Chondrocyte (in vitro differentiated cells): ENCODE results near the gene FITM2. TPM values are rescaled to one million over a fixed set of nuclear protein-coding genes. Genes with fewer than 3 reads are reported as not detected.

Source experiments
- DNase-seq: peaks from one replicate; pipeline ENCODE4 v3.0.0; 2021; ENCODE audit warnings: mixed read lengths, low spot score
- H3K27ac Mint-ChIP-seq: one replicate; pipeline ENCODE4 v1.8.0; 2021; ENCODE audit warnings: mild to moderate bottlenecking, moderate library complexity, mixed read lengths; ENCODE audit not compliant: unreplicated experiment
- H3K27me3 Mint-ChIP-seq: 2 replicates; pipeline ENCODE4 v1.8.0; 2021; ENCODE audit warnings: low read depth, mixed read lengths
- H3K36me3 Mint-ChIP-seq: 2 replicates; pipeline ENCODE4 v1.8.0; 2021; ENCODE audit warnings: low read depth, mixed read lengths
- H3K4me1 Mint-ChIP-seq: 2 replicates; pipeline ENCODE4 v1.8.0; 2021; ENCODE audit warnings: low read depth, mild to moderate bottlenecking, mixed read lengths
- H3K4me3 Mint-ChIP-seq: one replicate; pipeline ENCODE4 v1.8.0; 2021; ENCODE audit warnings: mild to moderate bottlenecking, moderate library complexity, mixed read lengths; ENCODE audit not compliant: unreplicated experiment
- H3K9me3 Mint-ChIP-seq: 2 replicates; pipeline ENCODE4 v1.8.0; 2021; ENCODE audit warnings: low read depth, mixed read lengths
- total RNA-seq: library from RNA; stranded (reverse); gene quantifications from 3 replicates; pipeline ENCODE4 v1.2.1, GENCODE V29; 2021
- TF ChIP-seq, protein P1 (sequence below): fragments of 200-600 bp; sonication (generic); IDR thresholded peaks from 2 replicates; pipeline ENCODE4 v1.5.0; 2021; ENCODE audit warnings: antibody characterized with exemption, mild to moderate bottlenecking, moderate library complexity

Gene FITM2
- total RNA-seq, 1 donor from 2014 or later, result 10.0 TPM

DNA sequence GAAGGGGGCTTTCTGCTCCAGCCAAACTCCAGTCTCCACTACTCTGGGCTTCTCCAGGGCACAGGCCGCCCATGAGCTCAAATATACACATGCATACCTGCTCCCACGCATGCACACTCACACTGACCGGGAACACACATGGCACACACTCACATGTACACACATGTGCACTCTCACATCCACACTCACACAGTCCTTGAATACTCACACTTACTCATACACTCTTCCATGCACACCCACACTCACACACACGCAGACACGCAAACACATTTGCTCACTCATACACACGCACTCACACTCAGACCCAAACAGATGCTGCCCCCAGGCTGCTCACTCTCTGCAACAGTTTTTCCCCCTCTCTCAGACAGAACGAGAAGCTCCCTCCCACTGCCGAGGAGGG is 56.9 kb downstream of the FITM2 start:
- no peak overlapping the region for H3K27ac Mint-ChIP-seq
- DNase-seq, result no peak
- no peaks in the 10 kb centered on the region for H3K36me3 Mint-ChIP-seq
- no peaks in the 10 kb centered on the region for H3K9me3 Mint-ChIP-seq
- H3K4me3 Mint-ChIP-seq, result no peak overlapping the region
- no peaks in the 10 kb centered on the region for H3K27me3 Mint-ChIP-seq
- no peaks in the 10 kb centered on the region for H3K4me1 Mint-ChIP-seq
- TF ChIP-seq, protein P1, sequence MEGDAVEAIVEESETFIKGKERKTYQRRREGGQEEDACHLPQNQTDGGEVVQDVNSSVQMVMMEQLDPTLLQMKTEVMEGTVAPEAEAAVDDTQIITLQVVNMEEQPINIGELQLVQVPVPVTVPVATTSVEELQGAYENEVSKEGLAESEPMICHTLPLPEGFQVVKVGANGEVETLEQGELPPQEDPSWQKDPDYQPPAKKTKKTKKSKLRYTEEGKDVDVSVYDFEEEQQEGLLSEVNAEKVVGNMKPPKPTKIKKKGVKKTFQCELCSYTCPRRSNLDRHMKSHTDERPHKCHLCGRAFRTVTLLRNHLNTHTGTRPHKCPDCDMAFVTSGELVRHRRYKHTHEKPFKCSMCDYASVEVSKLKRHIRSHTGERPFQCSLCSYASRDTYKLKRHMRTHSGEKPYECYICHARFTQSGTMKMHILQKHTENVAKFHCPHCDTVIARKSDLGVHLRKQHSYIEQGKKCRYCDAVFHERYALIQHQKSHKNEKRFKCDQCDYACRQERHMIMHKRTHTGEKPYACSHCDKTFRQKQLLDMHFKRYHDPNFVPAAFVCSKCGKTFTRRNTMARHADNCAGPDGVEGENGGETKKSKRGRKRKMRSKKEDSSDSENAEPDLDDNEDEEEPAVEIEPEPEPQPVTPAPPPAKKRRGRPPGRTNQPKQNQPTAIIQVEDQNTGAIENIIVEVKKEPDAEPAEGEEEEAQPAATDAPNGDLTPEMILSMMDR, result no peak

DNA sequence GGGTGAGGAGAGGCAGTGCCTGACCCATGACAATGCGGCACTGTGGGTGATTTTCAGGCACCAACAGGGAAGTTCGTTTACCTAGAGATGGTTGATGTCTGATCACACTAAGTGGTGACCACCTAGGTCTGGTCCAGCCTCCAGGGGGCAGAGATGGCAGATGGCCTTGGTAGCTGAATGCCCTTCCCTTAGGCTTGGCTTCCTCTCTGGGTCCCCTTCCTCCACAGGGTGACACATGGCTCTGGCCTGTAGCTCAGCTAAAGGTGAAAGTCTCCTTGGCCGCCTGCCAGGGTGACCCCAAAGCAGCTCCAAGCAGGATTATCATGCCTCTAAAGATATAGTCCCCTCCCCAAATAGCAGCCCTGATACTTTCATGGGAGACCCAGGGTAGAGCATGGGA is 57.5 kb downstream of the FITM2 start:
- Mint-ChIP-seq H3K36me3 (no peaks in the 10 kb centered on the region), H3K9me3 (no peaks in the 10 kb centered on the region), H3K4me1 (no peaks in the 10 kb centered on the region), H3K4me3 (no peak overlapping the region), H3K27ac (no peak overlapping the region), H3K27me3 (peaks cover 2% of the 10 kb centered on the region)
- TF ChIP-seq, protein P1, result peak; percentile 14
- DNase-seq, result no peak

Other genes with a start within 250 kb of the FITM2 start
- 46.6 to 75.9 TPM (median 71.2 TPM) in 3 replicates for gene JPH2, start 124.0 kb downstream of the FITM2 start, total RNA-seq
- 30.3 to 33.0 TPM (median 31.5 TPM) in 3 replicates for gene OSER1, start 100.4 kb downstream of the FITM2 start, total RNA-seq
- gene GDAP1L1, start 63.9 kb downstream of the FITM2 start, total RNA-seq, result not detected in 3 replicates
- gene R3HDML, start 25.8 kb upstream of the FITM2 start, total RNA-seq, result 0.50 to 0.99 TPM (median 0.51 TPM) in 3 replicates
- not detected in 3 replicates for gene HNF4A, start 44.5 kb upstream of the FITM2 start, total RNA-seq
- 16.5 to 18.4 TPM (median 17.1 TPM) in 3 replicates for gene TTPAL, start 164.7 kb upstream of the FITM2 start, total RNA-seq
- 102 to 121 TPM (median 116 TPM) in 3 replicates for gene SERINC3, start 210.9 kb upstream of the FITM2 start, total RNA-seq